Stomach (tissue), 4 donors: ENCODE results near the gene PIGL.

ENCODE experiments used
- POLR2A ChIP-seq, 4 donors: fragments of 450-650 bp; IDR thresholded peaks; one replicate each; pipeline ENCODE4 v1.6.1; 2016; ENCODE audit warnings: antibody characterized with exemption in 4 of 4, control low read depth in 2 of 4, mild to moderate bottlenecking in 1 of 4, moderate library complexity in 1 of 4
- POLR2AphosphoS5 ChIP-seq, 3 donors: sonication (generic); formaldehyde crosslinking; IDR thresholded peaks; one replicate each; pipeline ENCODE4 v1.6.1; 2016; ENCODE audit warnings: antibody characterized with exemption in 3 of 3
- TF ChIP-seq, protein P1 (sequence below), 7 experiments: fragments of 450-650 bp in 4 of 7; fragments of 200-600 bp in 3 of 7; sonication (generic) in 3 of 7; IDR thresholded peaks; one replicate each; pipeline ENCODE4 v1.5.1; 2016 to 2019; ENCODE audit warnings: antibody characterized with exemption in 7 of 7, control low read depth in 2 of 7, mild to moderate bottlenecking in 1 of 7

- TF ChIP-seq, protein P1, sequence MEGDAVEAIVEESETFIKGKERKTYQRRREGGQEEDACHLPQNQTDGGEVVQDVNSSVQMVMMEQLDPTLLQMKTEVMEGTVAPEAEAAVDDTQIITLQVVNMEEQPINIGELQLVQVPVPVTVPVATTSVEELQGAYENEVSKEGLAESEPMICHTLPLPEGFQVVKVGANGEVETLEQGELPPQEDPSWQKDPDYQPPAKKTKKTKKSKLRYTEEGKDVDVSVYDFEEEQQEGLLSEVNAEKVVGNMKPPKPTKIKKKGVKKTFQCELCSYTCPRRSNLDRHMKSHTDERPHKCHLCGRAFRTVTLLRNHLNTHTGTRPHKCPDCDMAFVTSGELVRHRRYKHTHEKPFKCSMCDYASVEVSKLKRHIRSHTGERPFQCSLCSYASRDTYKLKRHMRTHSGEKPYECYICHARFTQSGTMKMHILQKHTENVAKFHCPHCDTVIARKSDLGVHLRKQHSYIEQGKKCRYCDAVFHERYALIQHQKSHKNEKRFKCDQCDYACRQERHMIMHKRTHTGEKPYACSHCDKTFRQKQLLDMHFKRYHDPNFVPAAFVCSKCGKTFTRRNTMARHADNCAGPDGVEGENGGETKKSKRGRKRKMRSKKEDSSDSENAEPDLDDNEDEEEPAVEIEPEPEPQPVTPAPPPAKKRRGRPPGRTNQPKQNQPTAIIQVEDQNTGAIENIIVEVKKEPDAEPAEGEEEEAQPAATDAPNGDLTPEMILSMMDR (IDR thresholded peaks at IDR 0.05), result no peak
- TF ChIP-seq POLR2A (IDR thresholded peaks at IDR 0.05) (no peak), POLR2AphosphoS5 (IDR thresholded peaks at IDR 0.05) (no peak)
Measured at GRCh38 chr17:16348586-16348985, 131.6 kb downstream of the PIGL start.
